ENCODE data around the gene DNAH14.
"Not testable (repeated sequence)": the region's sequence is repeated elsewhere in the genome, so short reads cannot be mapped to it uniquely, and the experiment has no call there.

GRCh38 chr1:224881308-224881692, 48.2 kb upstream of the DNAH14 start:
- TF ChIP-seq CTCF, POLR2A, POLR2AphosphoS5 (IDR thresholded peaks at IDR 0.05): not testable (repeated sequence)

Data from breast epithelium (tissue), 3 donors.